Lung (tissue), 12 donors: ENCODE measurements around the gene MBP. TPM values are rescaled to one million over a fixed set of nuclear protein-coding genes. Genes with fewer than 3 reads are reported as not detected.

Experiments
- ATAC-seq: fragments of 200-7000 bp; cut with Tn5 transposase; one replicate; pipeline ENCODE4 v1.9.1; 2020; ENCODE audit warnings: moderate number of reproducible peaks; ENCODE audit not compliant: insufficient read depth, low FRiP score
- DNase-seq, 3 donors: peaks; one replicate each; pipeline ENCODE4 v3.0.0-alpha.2; 2013 to 2017
- H3K27ac ChIP-seq, 2 donors: one replicate each; pipeline ENCODE4 v1.5.1; 2013; ENCODE audit warnings: mild to moderate bottlenecking in 2 of 2, moderate library complexity in 2 of 2, control low read depth in 1 of 2, inconsistent platforms in 1 of 2, low read depth in 1 of 2, low read length in 1 of 2
- H3K27me3 ChIP-seq, 3 donors: one replicate each; pipeline ENCODE4 v1.5.1; 2013; ENCODE audit warnings: low read length in 2 of 3; ENCODE audit not compliant: control insufficient read depth in 3 of 3, insufficient read depth in 3 of 3
- H3K36me3 ChIP-seq, 4 donors: one replicate each; pipeline ENCODE4 v1.5.1; 2013; ENCODE audit warnings: low read length in 4 of 4, mild to moderate bottlenecking in 1 of 4, moderate library complexity in 1 of 4; ENCODE audit not compliant: control insufficient read depth in 4 of 4, insufficient read depth in 4 of 4
- H3K4me1 ChIP-seq, 5 donors: one replicate each; pipeline ENCODE4 v1.5.1; 2013; ENCODE audit warnings: low read length in 5 of 5, mild to moderate bottlenecking in 2 of 5, moderate library complexity in 1 of 5; ENCODE audit not compliant: control insufficient read depth in 5 of 5, insufficient read depth in 5 of 5
- H3K4me3 ChIP-seq: one replicate; pipeline ENCODE4 v1.5.1; 2013; ENCODE audit warnings: mild to moderate bottlenecking, control low read depth, moderate library complexity
- H3K9ac ChIP-seq, 2 donors: one replicate each; pipeline ENCODE4 v1.5.1; 2013; ENCODE audit warnings: low read length in 2 of 2, control low read depth in 1 of 2; ENCODE audit not compliant: insufficient read depth in 1 of 2
- H3K9me3 ChIP-seq, 4 donors: one replicate each; pipeline ENCODE4 v1.5.1; 2013; ENCODE audit warnings: low read length in 3 of 4, mild to moderate bottlenecking in 1 of 4, moderate library complexity in 1 of 4; ENCODE audit not compliant: control insufficient read depth in 4 of 4, insufficient read depth in 3 of 4
- WGBS, 2 donors: extraction: QIAGEN DNeasy Blood & Tissue Kit; methylation state at CpG; one replicate each; pipeline ENCODE4 v1.1.7; 2013; 5-methylcytosine and 5-hydroxymethylcytosine counted together
- polyA plus RNA-seq, 2 donors: library from polyadenylated mRNA; stranded (reverse); fragments of 200-250 nt; gene quantifications; one replicate each; pipeline ENCODE4 v1.2.1, GENCODE V29; 2013
- total RNA-seq, 2 donors: library from RNA; depleted of rRNA in 1 of 2; stranded (reverse); fragments of >200 nt in 1 of 2; gene quantifications; one replicate each; pipeline ENCODE4 v1.2.1, GENCODE V29; 2014 to 2021
- TF ChIP-seq, protein P1 (sequence below): IDR thresholded peaks from 2 replicates; pipeline ENCODE4 v1.5.1; 2012; ENCODE audit warnings: mild to moderate bottlenecking; ENCODE audit errors: control extremely low read depth, extremely low read depth
- donor health status: control.
- donor health status: control.
- donor health status: Bipolar disorder and iron deficiency.
- donor health status: healthy.
- donor health status: DM: yes; HTN: yes; CAD: no.

The MBP gene
- total and polyA plus RNA-seq, 4 donors, result 15.6 to 64.1 (median 30.9) TPM

DNA sequence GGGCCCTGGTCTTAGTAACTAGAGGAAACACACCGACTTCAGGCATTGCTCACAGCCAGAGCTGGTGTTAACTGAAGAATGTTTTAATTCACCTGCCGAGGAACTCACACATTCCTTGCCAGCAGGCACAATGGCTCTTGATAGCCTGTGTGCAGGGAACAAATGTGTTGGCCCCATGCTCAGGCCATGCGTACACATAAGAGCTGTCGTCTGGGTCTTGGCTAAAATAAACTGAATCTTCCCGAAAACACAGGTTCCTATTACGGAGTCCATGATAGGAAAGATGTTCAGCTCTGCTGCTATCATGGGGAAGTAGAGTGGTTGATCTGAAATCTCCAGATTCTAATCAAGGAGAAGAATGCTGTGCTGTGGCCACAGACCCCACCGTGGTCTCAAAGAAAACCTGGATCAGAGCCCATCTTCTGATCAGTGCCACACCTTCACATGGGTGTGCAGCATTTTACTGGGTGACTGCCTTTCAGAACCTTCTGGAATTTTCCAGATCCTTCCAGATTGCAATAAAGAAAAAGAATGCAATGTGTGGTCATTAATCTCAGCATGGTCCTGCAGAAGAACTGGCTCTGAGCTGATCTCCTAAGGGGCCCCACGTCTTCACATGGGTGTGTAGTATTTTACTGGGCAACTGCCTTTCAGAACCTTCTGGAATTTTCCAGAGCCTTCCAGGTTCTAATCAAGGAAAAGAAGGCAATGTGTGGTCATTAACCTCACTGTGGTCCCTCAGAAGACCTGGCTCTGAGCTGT, 17.2 kb downstream of the MBP start:
- 21 to 23% methylated on average over 8 of the region's 8 CpGs for WGBS, 2 donors
- no peaks in the 10 kb centered on the region for H3K36me3 ChIP-seq
- DNase-seq (peak in 1 of 3 donors; percentile 54), ATAC-seq (no peak)
- H3K9me3 ChIP-seq, result no peaks in the 10 kb centered on the region
- H3K9ac ChIP-seq, result no peak overlapping the region
- no peak overlapping the region for H3K4me3 ChIP-seq
- H3K4me1 ChIP-seq, result peaks cover 0 to 29% (median 7%) of the 10 kb centered on the region in 5 donors
- peaks cover 0 to 17% (median 0%) of the 10 kb centered on the region in 3 donors for H3K27me3 ChIP-seq
- H3K27ac ChIP-seq, result peak overlapping the region; percentile 90 to 95
- TF ChIP-seq, protein P1, sequence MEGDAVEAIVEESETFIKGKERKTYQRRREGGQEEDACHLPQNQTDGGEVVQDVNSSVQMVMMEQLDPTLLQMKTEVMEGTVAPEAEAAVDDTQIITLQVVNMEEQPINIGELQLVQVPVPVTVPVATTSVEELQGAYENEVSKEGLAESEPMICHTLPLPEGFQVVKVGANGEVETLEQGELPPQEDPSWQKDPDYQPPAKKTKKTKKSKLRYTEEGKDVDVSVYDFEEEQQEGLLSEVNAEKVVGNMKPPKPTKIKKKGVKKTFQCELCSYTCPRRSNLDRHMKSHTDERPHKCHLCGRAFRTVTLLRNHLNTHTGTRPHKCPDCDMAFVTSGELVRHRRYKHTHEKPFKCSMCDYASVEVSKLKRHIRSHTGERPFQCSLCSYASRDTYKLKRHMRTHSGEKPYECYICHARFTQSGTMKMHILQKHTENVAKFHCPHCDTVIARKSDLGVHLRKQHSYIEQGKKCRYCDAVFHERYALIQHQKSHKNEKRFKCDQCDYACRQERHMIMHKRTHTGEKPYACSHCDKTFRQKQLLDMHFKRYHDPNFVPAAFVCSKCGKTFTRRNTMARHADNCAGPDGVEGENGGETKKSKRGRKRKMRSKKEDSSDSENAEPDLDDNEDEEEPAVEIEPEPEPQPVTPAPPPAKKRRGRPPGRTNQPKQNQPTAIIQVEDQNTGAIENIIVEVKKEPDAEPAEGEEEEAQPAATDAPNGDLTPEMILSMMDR, result no peak

DNA sequence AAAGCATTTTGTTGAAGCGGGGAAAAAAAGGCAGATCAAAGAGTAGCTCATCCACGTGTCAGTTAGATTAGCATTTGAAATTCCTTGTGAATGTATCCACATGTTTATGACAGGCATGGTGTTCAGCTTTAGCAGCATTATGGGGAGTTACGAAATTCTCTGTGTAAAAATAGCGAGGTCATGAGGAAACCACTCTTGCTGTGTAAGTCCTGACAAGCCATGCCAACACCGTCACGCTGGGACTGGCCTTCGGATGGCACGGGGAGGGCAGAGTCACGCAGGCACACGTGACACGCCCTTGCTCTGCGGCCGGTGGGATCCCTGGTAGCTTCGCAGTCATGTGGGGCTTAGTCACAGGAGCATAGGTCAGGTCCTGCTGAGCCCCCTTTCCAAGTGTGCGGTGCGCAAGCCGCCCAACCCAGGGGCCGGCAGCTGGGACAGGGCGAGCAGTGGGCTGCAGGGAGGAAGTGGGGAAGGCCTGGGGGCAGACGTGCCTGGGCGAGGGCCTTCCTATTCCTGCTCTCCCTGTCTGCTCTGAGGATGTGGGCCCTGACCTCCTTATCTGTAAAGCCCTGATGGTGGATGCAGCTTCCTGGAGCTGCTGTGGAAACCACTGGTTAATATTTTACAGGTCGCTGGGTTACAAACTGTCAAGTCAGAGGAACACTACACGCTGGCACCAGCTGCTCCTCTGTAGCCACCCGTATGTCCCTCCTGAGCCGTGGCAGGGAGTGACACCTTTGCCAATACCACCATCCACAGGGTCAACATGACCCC, 18.0 kb downstream of the MBP start:
- ATAC-seq (peak; percentile 80), DNase-seq (peak; percentile 61 to 86 (median 73))
- WGBS, 2 donors, result 8 to 20% methylated on average over 25 of the region's 25 CpGs
- Histone ChIP-seq H3K9me3 (no peaks in the 10 kb centered on the region), H3K4me1 (peaks cover 0 to 29% (median 7%) of the 10 kb centered on the region in 5 donors), H3K27me3 (peaks cover 0 to 25% (median 0%) of the 10 kb centered on the region in 3 donors), H3K36me3 (no peaks in the 10 kb centered on the region), H3K4me3 (no peak overlapping the region), H3K27ac (peak overlapping the region; percentile 90 to 95), H3K9ac (no peak overlapping the region)
- TF ChIP-seq, protein P1, result no peak

DNA sequence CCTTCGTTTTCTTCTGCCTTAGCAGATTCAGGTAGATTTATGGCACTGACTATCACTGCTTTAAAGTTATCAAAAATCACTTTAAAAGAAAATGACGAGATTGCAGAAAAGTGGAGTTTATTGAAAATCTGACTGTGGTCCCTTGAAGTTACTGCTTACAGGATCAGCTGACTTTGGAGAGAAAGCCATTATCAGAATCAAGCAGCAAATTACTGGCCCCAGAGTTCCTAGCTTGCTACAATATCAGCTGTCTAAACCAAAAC, 18.5 kb downstream of the MBP start:
- no peaks in the 10 kb centered on the region for H3K36me3 ChIP-seq
- WGBS, 2 donors, result 37 to 50% methylated on average over 2 of the region's 2 CpGs
- H3K27ac ChIP-seq, result peak overlapping the region in 1 of 2 donors; percentile 72
- DNase-seq (no peak), ATAC-seq (no peak)
- TF ChIP-seq, protein P1, result no peak
- H3K4me3 ChIP-seq, result no peak overlapping the region
- no peak overlapping the region for H3K9ac ChIP-seq
- no peaks in the 10 kb centered on the region for H3K9me3 ChIP-seq
- H3K27me3 ChIP-seq, result peaks cover 0 to 27% (median 0%) of the 10 kb centered on the region in 3 donors
- peaks cover 0 to 26% (median 7%) of the 10 kb centered on the region in 5 donors for H3K4me1 ChIP-seq
